Natural killer cell treated with Interleukin-12 subunit alpha and Interleukin-12 subunit beta and Interleukin-15 and Interleukin-18, amount 100 ng/mL, for 72 hours (primary cell): ENCODE measurements around the gene LSMEM2. TPM values are rescaled to one million over a fixed set of nuclear protein-coding genes. Genes with fewer than 3 reads are reported as not detected.

Experiments
- total RNA-seq, 2 donors: library from RNA; stranded (reverse); gene quantifications; one replicate each; pipeline ENCODE4 v1.2.3, GENCODE V29; 2022

LSMEM2 gene
- total RNA-seq, 2 donors from 2014 or later = not detected

Other genes starting within 250 kb of the LSMEM2 start
- gene RBM5, start 190.2 kb upstream of the LSMEM2 start, total RNA-seq = 100 to 1,000 TPM; 198 to 270 TPM
- under 1 TPM; 0.12 to 0.81 TPM for gene SEMA3F, start 123.8 kb upstream of the LSMEM2 start, total RNA-seq
- gene GNAT1, start 87.5 kb upstream of the LSMEM2 start, total RNA-seq = not detected
- not detected for gene SLC38A3, start 73.8 kb upstream of the LSMEM2 start, total RNA-seq
- 100 to 1,000 TPM; 331 to 413 TPM for gene GNAI2, start 42.9 kb upstream of the LSMEM2 start, total RNA-seq
- 1 to 10 TPM in 1 of 2 donors, under 1 TPM in 1; 0.89 to 1.2 TPM for gene SEMA3B, start 9.9 kb upstream of the LSMEM2 start, total RNA-seq
- gene IFRD2, start 13.3 kb downstream of the LSMEM2 start, total RNA-seq = 100 to 1,000 TPM in 1 of 2 donors, 10 to 100 TPM in 1; 84.2 to 225 TPM
- 1 to 10 TPM; 5.5 to 5.6 TPM for gene HYAL3, start 20.3 kb downstream of the LSMEM2 start, total RNA-seq
- gene NAA80, start 20.3 kb downstream of the LSMEM2 start, total RNA-seq = 10 to 100 TPM; 13.2 to 15.7 TPM
- under 1 TPM; 0.25 to 0.26 TPM for gene HYAL1, start 24.5 kb downstream of the LSMEM2 start, total RNA-seq
- gene HYAL2, start 43.7 kb downstream of the LSMEM2 start, total RNA-seq = 10 to 100 TPM in 1 of 2 donors, 1 to 10 TPM in 1; 5.6 to 11.1 TPM
- 10 to 100 TPM; 26.9 to 31.9 TPM for gene TUSC2, start 49.1 kb downstream of the LSMEM2 start, total RNA-seq
- gene RASSF1, start 61.7 kb downstream of the LSMEM2 start, total RNA-seq = 10 to 100 TPM; 48.2 to 65.4 TPM
- 1 to 10 TPM in 1 of 2 donors, under 1 TPM in 1; 0.95 to 1.4 TPM for gene ZMYND10, start 66.6 kb downstream of the LSMEM2 start, total RNA-seq
- gene NPRL2, start 71.7 kb downstream of the LSMEM2 start, total RNA-seq = 10 to 100 TPM; 42.3 to 44.6 TPM
- gene CYB561D2, start 71.8 kb downstream of the LSMEM2 start, total RNA-seq = 10 to 100 TPM; 36.9 to 38.2 TPM
- 10 to 100 TPM; 29.6 to 32.8 TPM for gene TMEM115, start 80.4 kb downstream of the LSMEM2 start, total RNA-seq
- gene CACNA2D2, start 224.5 kb downstream of the LSMEM2 start, total RNA-seq = 1 to 10 TPM; 1.6 to 1.7 TPM